ENCODE data around the gene PRRT4.

PRRT4 gene

GRCh38 chr7:128381161-128381821 is 19.8 kb upstream of the PRRT4 start:
- peak; percentile 41 for DNase-seq
- in situ Hi-C loops (cut with HindIII; ENCODE audit: low pct_ligation_motif_present, low pct_unique_long_range_greater_than_20kb, low sequenced_read_pairs), result no loop called here

GRCh38 chr7:128380483-128381106 is 19.1 kb upstream of the PRRT4 start:
- DNase-seq, result no peak
- in situ Hi-C loops (cut with HindIII; ENCODE audit: low pct_ligation_motif_present, low pct_unique_long_range_greater_than_20kb, low sequenced_read_pairs), result no loop called here

GRCh38 chr7:128379900-128380479 is 18.5 kb upstream of the PRRT4 start:
- no peak for DNase-seq
- in situ Hi-C loops (cut with HindIII; ENCODE audit: low pct_ligation_motif_present, low pct_unique_long_range_greater_than_20kb, low sequenced_read_pairs), result no loop called here

GRCh38 chr7:128378637-128379036 is 17.1 kb upstream of the PRRT4 start:
- in situ Hi-C loops (cut with HindIII; ENCODE audit: low pct_ligation_motif_present, low pct_unique_long_range_greater_than_20kb, low sequenced_read_pairs), result no loop called here

GRCh38 chr7:128376077-128376476 is 14.6 kb upstream of the PRRT4 start:
- in situ Hi-C loops (cut with HindIII; ENCODE audit: low pct_ligation_motif_present, low pct_unique_long_range_greater_than_20kb, low sequenced_read_pairs), result no loop called here
- DNase-seq, result no peak

More at GRCh38 chr7:128378637-128379036, 17.1 kb upstream of the PRRT4 start:
- no peak for DNase-seq

GRCh38 chr7:128374041-128374440 is 12.6 kb upstream of the PRRT4 start:
- in situ Hi-C loops (cut with HindIII; ENCODE audit: low pct_ligation_motif_present, low pct_unique_long_range_greater_than_20kb, low sequenced_read_pairs), result no loop called here

GRCh38 chr7:128373606-128374005 is 12.1 kb upstream of the PRRT4 start:
- in situ Hi-C loops (cut with HindIII; ENCODE audit: low pct_ligation_motif_present, low pct_unique_long_range_greater_than_20kb, low sequenced_read_pairs), result no loop called here

More at GRCh38 chr7:128374041-128374440, 12.6 kb upstream of the PRRT4 start:
- DNase-seq, result no peak

GRCh38 chr7:128370491-128370890 is 9.0 kb upstream of the PRRT4 start:
- DNase-seq, result no peak
- in situ Hi-C loops (cut with HindIII; ENCODE audit: low pct_ligation_motif_present, low pct_unique_long_range_greater_than_20kb, low sequenced_read_pairs), result no loop called here

More at GRCh38 chr7:128373606-128374005, 12.1 kb upstream of the PRRT4 start:
- no peak for DNase-seq

- DNase-seq, result no peak
- in situ Hi-C loops (cut with HindIII; ENCODE audit: low pct_ligation_motif_present, low pct_unique_long_range_greater_than_20kb, low sequenced_read_pairs), result no loop called here
Observed at GRCh38 chr7:128366986-128367385, 5.5 kb upstream of the PRRT4 start.

GRCh38 chr7:128366300-128366699 is 4.8 kb upstream of the PRRT4 start:
- in situ Hi-C loops (cut with HindIII; ENCODE audit: low pct_ligation_motif_present, low pct_unique_long_range_greater_than_20kb, low sequenced_read_pairs), result no loop called here
- no peak for DNase-seq

GRCh38 chr7:128365432-128365831 is 3.9 kb upstream of the PRRT4 start:
- in situ Hi-C loops (cut with HindIII; ENCODE audit: low pct_ligation_motif_present, low pct_unique_long_range_greater_than_20kb, low sequenced_read_pairs), result no loop called here
- DNase-seq, result no peak

GRCh38 chr7:128364166-128364870 is 2.8 kb upstream of the PRRT4 start:
- in situ Hi-C loops (cut with HindIII; ENCODE audit: low pct_ligation_motif_present, low pct_unique_long_range_greater_than_20kb, low sequenced_read_pairs), result no loop called here
- no peak for DNase-seq

- in situ Hi-C loops (cut with HindIII; ENCODE audit: low pct_ligation_motif_present, low pct_unique_long_range_greater_than_20kb, low sequenced_read_pairs), result no loop called here
- DNase-seq, result no peak
Observed at GRCh38 chr7:128363261-128363721, 1.8 kb upstream of the PRRT4 start.

GRCh38 chr7:128362670-128363069 is 1.2 kb upstream of the PRRT4 start:
- in situ Hi-C loops (cut with HindIII; ENCODE audit: low pct_ligation_motif_present, low pct_unique_long_range_greater_than_20kb, low sequenced_read_pairs), result no loop called here
- no peak for DNase-seq

GRCh38 chr7:128360359-128360678 is 1.2 kb downstream of the PRRT4 start:
- no peak for DNase-seq
- in situ Hi-C loops (cut with HindIII; ENCODE audit: low pct_ligation_motif_present, low pct_unique_long_range_greater_than_20kb, low sequenced_read_pairs), result no loop called here

GRCh38 chr7:128359939-128360338 is 1.6 kb downstream of the PRRT4 start:
- in situ Hi-C loops (cut with HindIII; ENCODE audit: low pct_ligation_motif_present, low pct_unique_long_range_greater_than_20kb, low sequenced_read_pairs), result no loop called here
- DNase-seq, result no peak

GRCh38 chr7:128359336-128359735 is 2.2 kb downstream of the PRRT4 start:
- DNase-seq, result no peak
- in situ Hi-C loops (cut with HindIII; ENCODE audit: low pct_ligation_motif_present, low pct_unique_long_range_greater_than_20kb, low sequenced_read_pairs), result no loop called here

- no peak for DNase-seq
Observed at GRCh38 chr7:128358233-128358632, 3.3 kb downstream of the PRRT4 start.

GRCh38 chr7:128357217-128357613 is 4.3 kb downstream of the PRRT4 start:
- in situ Hi-C loops (cut with HindIII; ENCODE audit: low pct_ligation_motif_present, low pct_unique_long_range_greater_than_20kb, low sequenced_read_pairs), result no loop called here
- no peak for DNase-seq

More at GRCh38 chr7:128358233-128358632, 3.3 kb downstream of the PRRT4 start:
- in situ Hi-C loops (cut with HindIII; ENCODE audit: low pct_ligation_motif_present, low pct_unique_long_range_greater_than_20kb, low sequenced_read_pairs), result no loop called here

Measured in ACHN (cell line).